ENCODE results near the gene CFAP119. TPM values are rescaled to one million over a fixed set of nuclear protein-coding genes. Genes with fewer than 3 reads are reported as not detected.

CFAP119 gene
- polyA plus RNA-seq, 1 of the 3 experiments (the other 2 are of a cell fraction) = 28.4 TPM

DNA sequence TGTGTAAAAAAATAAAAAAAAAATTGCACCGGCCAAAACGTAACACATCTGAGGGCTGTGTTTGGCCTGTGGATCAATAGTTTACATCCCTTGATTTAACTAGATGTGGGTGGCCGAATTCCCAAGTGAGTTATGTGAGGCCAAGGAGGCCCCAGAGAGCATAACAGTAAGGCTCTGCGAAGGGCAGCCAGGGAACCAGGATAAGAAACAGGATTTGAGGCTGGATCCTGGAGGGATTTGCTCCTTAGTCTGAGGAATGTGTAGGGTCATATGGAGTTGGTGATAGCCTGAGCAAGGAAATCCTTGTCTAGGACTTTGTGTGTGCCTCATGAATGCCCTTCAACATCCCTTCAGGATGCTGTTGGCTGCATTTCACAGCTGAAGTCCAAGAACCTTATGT, 11.7 kb downstream of the CFAP119 start:
- Histone ChIP-seq H3K27me3 (ENCODE audit: insufficient read depth) (no peaks in the 10 kb centered on the region), H3K27ac (ENCODE audit: low read depth in 2 of 2, low read length in 1 of 2) (no peak overlapping the region), H3K36me3 (replicated peaks in 1 of 2; ENCODE audit: control insufficient read depth in 1 of 2, insufficient read depth in 2 of 2, low read length in 1 of 2) (peaks cover 13 to 28% of the 10 kb centered on the region in 2 experiments), H3K9me2 (no peaks in the 10 kb centered on the region), H2AFZ (ENCODE audit: low read depth) (no peak overlapping the region), H3K4me3 (ENCODE audit: low read depth in 2 of 2, low read length in 1 of 2) (no peak overlapping the region), H3K4me2 (no peak overlapping the region), H3K4me1 (ENCODE audit: control insufficient read depth in 1 of 2, insufficient read depth in 2 of 2, low read depth in 1 of 2, low read length in 1 of 2) (peaks cover 5 to 8% of the 10 kb centered on the region in 2 experiments; a peak in 2 of 4 replicates), H3K9ac (no peak overlapping the region), H4K20me1 (ENCODE audit: insufficient read depth) (no peaks in the 10 kb centered on the region), H3F3A (replicated peaks; ENCODE audit: insufficient read depth) (peaks cover 9% of the 10 kb centered on the region), H3K79me2 (ENCODE audit: insufficient read depth) (peaks cover 21% of the 10 kb centered on the region), H3K9me3 (no peaks in the 10 kb centered on the region)
- ChIA-PET POLR2A (interaction anchor here (0.6 kb wide), 1 partner anchor 12 kb away, joined by 3 read pairs; no protein-coding TSS in a partner anchor), CTCF (interaction anchor here (1.0 to 1.4 kb wide), 2 partner anchors 10 to 56 kb away, joined by 3 read pairs; no protein-coding TSS in a partner anchor)
- DNase-seq = no peak
- WGBS (ENCODE audit: low lambda C conversion rate) = 97% methylated on average over 4 of the region's 4 CpGs
- TF ChIP-seq, protein P1, sequence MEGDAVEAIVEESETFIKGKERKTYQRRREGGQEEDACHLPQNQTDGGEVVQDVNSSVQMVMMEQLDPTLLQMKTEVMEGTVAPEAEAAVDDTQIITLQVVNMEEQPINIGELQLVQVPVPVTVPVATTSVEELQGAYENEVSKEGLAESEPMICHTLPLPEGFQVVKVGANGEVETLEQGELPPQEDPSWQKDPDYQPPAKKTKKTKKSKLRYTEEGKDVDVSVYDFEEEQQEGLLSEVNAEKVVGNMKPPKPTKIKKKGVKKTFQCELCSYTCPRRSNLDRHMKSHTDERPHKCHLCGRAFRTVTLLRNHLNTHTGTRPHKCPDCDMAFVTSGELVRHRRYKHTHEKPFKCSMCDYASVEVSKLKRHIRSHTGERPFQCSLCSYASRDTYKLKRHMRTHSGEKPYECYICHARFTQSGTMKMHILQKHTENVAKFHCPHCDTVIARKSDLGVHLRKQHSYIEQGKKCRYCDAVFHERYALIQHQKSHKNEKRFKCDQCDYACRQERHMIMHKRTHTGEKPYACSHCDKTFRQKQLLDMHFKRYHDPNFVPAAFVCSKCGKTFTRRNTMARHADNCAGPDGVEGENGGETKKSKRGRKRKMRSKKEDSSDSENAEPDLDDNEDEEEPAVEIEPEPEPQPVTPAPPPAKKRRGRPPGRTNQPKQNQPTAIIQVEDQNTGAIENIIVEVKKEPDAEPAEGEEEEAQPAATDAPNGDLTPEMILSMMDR (IDR thresholded peaks at IDR 0.05) = no peak
- TF ChIP-seq JUND (IDR thresholded peaks at IDR 0.05) (no peak), MEF2A (IDR thresholded peaks at IDR 0.05; ENCODE audit: borderline replicate concordance, low read depth) (no peak), YY1 (IDR thresholded peaks at IDR 0.05; ENCODE audit: low read depth) (no peak)

DNA sequence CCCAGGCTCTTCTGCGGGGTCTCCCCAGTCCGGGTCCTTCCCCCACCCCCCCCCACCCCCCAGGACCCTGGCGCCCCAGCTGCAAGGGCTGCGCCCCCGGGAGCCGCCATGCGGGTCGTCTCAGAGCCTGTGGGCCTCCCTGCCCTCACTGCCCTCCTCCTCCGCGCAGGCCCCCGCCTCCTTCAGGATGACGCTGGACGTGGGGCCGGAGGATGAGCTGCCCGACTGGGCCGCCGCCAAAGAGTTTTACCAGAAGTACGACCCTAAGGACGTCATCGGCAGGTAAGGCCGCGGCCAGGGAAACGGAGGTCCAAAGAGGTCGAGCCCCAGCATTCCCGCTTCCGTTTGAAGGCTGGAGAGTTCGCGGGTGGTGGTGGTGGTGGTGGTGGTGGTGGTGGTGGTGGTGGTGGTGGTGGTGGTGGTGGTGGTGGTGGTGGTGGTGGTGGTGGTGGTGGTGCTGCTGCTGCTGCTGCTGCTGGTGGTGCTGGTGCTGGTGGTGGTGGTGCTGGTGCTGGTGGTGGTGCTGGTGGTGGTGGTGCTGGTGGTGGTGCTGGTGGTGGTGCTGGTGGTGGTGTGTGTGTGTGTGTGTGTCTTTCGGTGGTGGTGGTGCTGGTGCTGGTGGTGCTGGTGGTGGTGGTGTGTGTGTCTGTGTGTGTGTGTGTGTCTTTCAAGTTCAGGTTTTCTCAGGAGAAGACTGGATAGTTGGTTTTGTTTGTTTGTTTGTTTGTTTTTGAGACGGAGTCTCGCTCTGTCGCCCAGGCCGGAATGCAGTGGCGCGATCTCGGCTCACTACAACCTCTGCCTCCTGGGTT, 13.0 kb downstream of the CFAP119 start:
- peaks cover 19% of the 10 kb centered on the region for H3F3A ChIP-seq (replicated peaks; ENCODE audit: insufficient read depth)
- peak overlapping the region in 1 of 2 experiments; percentile 76; a peak in 2 of 4 replicates for H3K27ac ChIP-seq (ENCODE audit: low read depth in 2 of 2, low read length in 1 of 2)
- ChIA-PET POLR2A (interaction anchor here (0.6 to 2.1 kb wide), 13 partner anchors 11 to 126 kb away, joined by 3 to 10 read pairs (median 5); partner anchors contain the start of genes FBRS and SRCAP), CTCF (interaction anchor here (1.2 kb wide), 1 partner anchor 193 kb away, joined by 6 read pairs; no protein-coding TSS in a partner anchor)
- peak overlapping the region; percentile 69 to 74 for H3K4me3 ChIP-seq (ENCODE audit: low read depth in 2 of 2, low read length in 1 of 2)
- peaks cover 5 to 8% of the 10 kb centered on the region in 2 experiments; a peak in 2 of 4 replicates for H3K4me1 ChIP-seq (ENCODE audit: control insufficient read depth in 1 of 2, insufficient read depth in 2 of 2, low read depth in 1 of 2, low read length in 1 of 2)
- peak overlapping the region; percentile 61; the same call in 1 of the 2 replicates for H3K9ac ChIP-seq
- no peaks in the 10 kb centered on the region for H4K20me1 ChIP-seq (ENCODE audit: insufficient read depth)
- H3K9me2 ChIP-seq = no peaks in the 10 kb centered on the region
- H3K9me3 ChIP-seq = no peaks in the 10 kb centered on the region
- TF ChIP-seq RAD21 (IDR thresholded peaks at IDR 0.05; ENCODE audit: low read length) (no peak), GATA2 (CRISPR knock-in tag; IDR thresholded peaks at IDR 0.05) (no peak), NRF1 (IDR thresholded peaks at IDR 0.05; ENCODE audit: low read depth, low read length) (no peak), FOXM1 (IDR thresholded peaks at IDR 0.05; ENCODE audit: low read depth) (no peak), MXI1 (IDR thresholded peaks at IDR 0.05; ENCODE audit: low read depth, low read length) (no peak)
- TF ChIP-seq, protein P2, sequence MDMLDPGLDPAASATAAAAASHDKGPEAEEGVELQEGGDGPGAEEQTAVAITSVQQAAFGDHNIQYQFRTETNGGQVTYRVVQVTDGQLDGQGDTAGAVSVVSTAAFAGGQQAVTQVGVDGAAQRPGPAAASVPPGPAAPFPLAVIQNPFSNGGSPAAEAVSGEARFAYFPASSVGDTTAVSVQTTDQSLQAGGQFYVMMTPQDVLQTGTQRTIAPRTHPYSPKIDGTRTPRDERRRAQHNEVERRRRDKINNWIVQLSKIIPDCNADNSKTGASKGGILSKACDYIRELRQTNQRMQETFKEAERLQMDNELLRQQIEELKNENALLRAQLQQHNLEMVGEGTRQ (IDR thresholded peaks at IDR 0.05; ENCODE audit: borderline replicate concordance, low read depth, low read length) = no peak
- TF ChIP-seq, protein P3, sequence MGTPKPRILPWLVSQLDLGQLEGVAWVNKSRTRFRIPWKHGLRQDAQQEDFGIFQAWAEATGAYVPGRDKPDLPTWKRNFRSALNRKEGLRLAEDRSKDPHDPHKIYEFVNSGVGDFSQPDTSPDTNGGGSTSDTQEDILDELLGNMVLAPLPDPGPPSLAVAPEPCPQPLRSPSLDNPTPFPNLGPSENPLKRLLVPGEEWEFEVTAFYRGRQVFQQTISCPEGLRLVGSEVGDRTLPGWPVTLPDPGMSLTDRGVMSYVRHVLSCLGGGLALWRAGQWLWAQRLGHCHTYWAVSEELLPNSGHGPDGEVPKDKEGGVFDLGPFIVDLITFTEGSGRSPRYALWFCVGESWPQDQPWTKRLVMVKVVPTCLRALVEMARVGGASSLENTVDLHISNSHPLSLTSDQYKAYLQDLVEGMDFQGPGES (IDR thresholded peaks at IDR 0.05; ENCODE audit: low read depth, low read length) = no peak
- peaks cover 12 to 36% of the 10 kb centered on the region in 2 experiments for H3K36me3 ChIP-seq (replicated peaks in 1 of 2; ENCODE audit: control insufficient read depth in 1 of 2, insufficient read depth in 2 of 2, low read length in 1 of 2)
- peaks cover 21% of the 10 kb centered on the region for H3K79me2 ChIP-seq (ENCODE audit: insufficient read depth)
- no peaks in the 10 kb centered on the region for H3K27me3 ChIP-seq (ENCODE audit: insufficient read depth)
- peak overlapping the region; percentile 73; the same call in 1 of the 2 replicates for H3K4me2 ChIP-seq
- H2AFZ ChIP-seq (ENCODE audit: low read depth) = no peak overlapping the region
- peak; percentile 80 for DNase-seq
- WGBS (ENCODE audit: low lambda C conversion rate) = 18% methylated on average over 33 of the region's 36 CpGs

All from SK-N-SH (cell line).